Heart left ventricle (tissue), 16 donors: ENCODE data around the gene KCND3. TPM values are rescaled to one million over a fixed set of nuclear protein-coding genes. Genes with fewer than 3 reads are reported as not detected.

Experiments
- ATAC-seq, 4 donors: fragments of 200-7000 bp; cut with Tn5 transposase; one replicate each; pipeline ENCODE4 v1.9.1; 2020 to 2022; ENCODE audit warnings: moderate library complexity in 4 of 4, mild to moderate bottlenecking in 3 of 4, moderate number of reproducible peaks in 1 of 4
- DNase-seq, 5 donors: peaks; one replicate each; pipeline ENCODE4 v3.0.0-alpha.2; 2020
- H3K27ac ChIP-seq, 12 donors: fragments of 200-600 bp; sonication (generic) in 4 of 12; one replicate each; pipeline versions ENCODE4 v1.5.0 to v1.8.0; 2016 to 2022; ENCODE audit warnings: mild to moderate bottlenecking in 2 of 12
- H3K27me3 ChIP-seq, 9 donors: fragments of 200-600 bp; sonication (generic) in 2 of 9; one replicate each; pipeline versions ENCODE4 v1.5.1 to v1.8.0; 2016 to 2022; ENCODE audit warnings: mild to moderate bottlenecking in 3 of 9
- H3K36me3 ChIP-seq, 9 donors: fragments of 200-600 bp; sonication (generic) in 2 of 9; one replicate each; pipeline versions ENCODE4 v1.5.0 to v1.8.0; 2018 to 2022; ENCODE audit warnings: mild to moderate bottlenecking in 2 of 9
- H3K4me1 ChIP-seq, 12 donors: fragments of 200-600 bp; sonication (generic) in 4 of 12; one replicate each; pipeline versions ENCODE4 v1.5.0 to v1.8.0; 2016 to 2022; ENCODE audit warnings: mild to moderate bottlenecking in 3 of 12
- H3K4me3 ChIP-seq, 12 donors: fragments of 200-600 bp; sonication (generic) in 4 of 12; one replicate each; pipeline versions ENCODE4 v1.5.0 to v1.8.0; 2017 to 2022; ENCODE audit warnings: mild to moderate bottlenecking in 9 of 12, moderate library complexity in 4 of 12
- H3K9me3 ChIP-seq, 12 donors: fragments of 200-600 bp; sonication (generic) in 4 of 12; one replicate each; pipeline versions ENCODE4 v1.5.0 to v1.8.0; 2016 to 2022; ENCODE audit warnings: mild to moderate bottlenecking in 1 of 12
- CTCF ChIP-seq, 12 donors: fragments of 200-600 bp; sonication (generic) in 4 of 12; IDR thresholded peaks; one replicate each; pipeline versions ENCODE4 v1.5.0 to v1.8.0; 2018 to 2022; ENCODE audit warnings: antibody characterized with exemption in 12 of 12, mild to moderate bottlenecking in 5 of 12
- POLR2A ChIP-seq, 2 donors: fragments of 450-650 bp; IDR thresholded peaks; one replicate each; pipeline ENCODE4 v1.6.1; 2017; ENCODE audit warnings: antibody characterized with exemption in 2 of 2, mild to moderate bottlenecking in 2 of 2, moderate library complexity in 2 of 2
- WGBS, 4 donors: extraction: QIAGEN DNeasy Blood & Tissue Kit in 2 of 4; methylation state at CpG; one replicate each; pipeline versions ENCODE4 v1.1.5 to v1.1.7; 2013 to 2018; 5-methylcytosine and 5-hydroxymethylcytosine counted together
- intact Hi-C, 10 donors: fragments of 100-400 bp; cut with DNase I; formaldehyde crosslinking; loops; one replicate each; pipeline versions ENCODE4 v1.11.1 to v1.14.2; 2022
- polyA plus RNA-seq, 2 donors: library from polyadenylated mRNA; stranded (reverse); fragments of 200-250 nt; gene quantifications; one replicate each; pipeline ENCODE4 v1.2.3, GENCODE V29; 2013
- total RNA-seq, 9 donors: library from RNA; depleted of rRNA in 2 of 9; stranded (reverse); fragments of >200 nt in 2 of 9; fragmentation: NEBNext Ultra II Directional in 3 of 9; extraction: Animal tissue kit (Norgen Biotek cat#: 25700) in 3 of 9; gene quantifications; one replicate each; pipeline versions ENCODE4 v1.1.0 to v1.2.4, GENCODE V29; 2016 to 2023
- donor health status: ischemic (EF 13 %, LVEDD 7.1; RV severe dilation, severe dysfunction).
- donor health status: healthy with polysubstance abuse.
- donor health status: DM: no; HTN: yes; CAD: no.
- donor health status: DM: no; HTN: no; CAD: no.
- donor health status: ischemic (EF 25% LVEDD 6.9; RV normal size, moderate dysfunction).
- donor health status: ischemic (EF 25% LVEDD 5.7; RV mildly dilated, moderate dysfunction).
- donor health status: healthy.
- donor health status: DM: yes; HTN: yes; CAD: no.
- donor health status: ischemic (EF 35%, LVEDD 5.7; RV mildly dilated, moderate dysfunction).
- donor health status: nonischemic (EF 11% LVEDD 7.7; RV severe dilation, severe dysfunction).
- donor health status: DM: yes; HTN: yes; CAD: no.
- donor health status: PGD.
- donor health status: ischemic (EF 29% LVEDD 5.4; RV normal size, mild dysfunction).
- donor health status: nonischemic (EF 23%, LVEDD 6.1; RV moderate dilation, normal function).

KCND3 gene
- total and polyA plus RNA-seq, 11 donors, result 7.2 to 23.0 (median 15.3) TPM

GRCh38 chr1:111909030-111909429 lies 80.4 kb downstream of the KCND3 start:
- intact Hi-C loops, result no loop called here
- TF ChIP-seq CTCF (IDR thresholded peaks at IDR 0.05), result no peak
- no peak for TF ChIP-seq POLR2A (IDR thresholded peaks at IDR 0.05)
- no peak overlapping the region for H3K27ac ChIP-seq
- H3K4me3 ChIP-seq, result no peak overlapping the region
- DNase-seq (no peak), ATAC-seq (peak in 2 of 4 donors; percentile 15 to 27)
- no peaks in the 10 kb centered on the region for H3K9me3 ChIP-seq
- peaks cover 0 to 51% (median 11%) of the 10 kb centered on the region in 12 donors for H3K4me1 ChIP-seq
- H3K27me3 ChIP-seq, result no peaks in the 10 kb centered on the region
- H3K36me3 ChIP-seq, result no peaks in the 10 kb centered on the region
- WGBS, 4 donors, result 33 to 45% (median 40%) methylated on average over 4 of the region's 4 CpGs

- ATAC-seq, result no peak
- no peak for DNase-seq
- Histone ChIP-seq H3K4me3 (no peak overlapping the region), H3K9me3 (no peaks in the 10 kb centered on the region), H3K4me1 (peaks cover 0 to 60% (median 17%) of the 10 kb centered on the region in 12 donors), H3K27ac (no peak overlapping the region), H3K36me3 (no peaks in the 10 kb centered on the region), H3K27me3 (no peaks in the 10 kb centered on the region)
- intact Hi-C loops, result no loop called here
- 85 to 92% (median 87%) methylated on average over 3 of the region's 3 CpGs for WGBS, 4 donors
- TF ChIP-seq POLR2A (IDR thresholded peaks at IDR 0.05), result no peak
- TF ChIP-seq CTCF (IDR thresholded peaks at IDR 0.05), result no peak
Observed at GRCh38 chr1:111908011-111908621, 81.4 kb downstream of the KCND3 start.

GRCh38 chr1:111907321-111907720 lies 82.1 kb downstream of the KCND3 start:
- DNase-seq (no peak), ATAC-seq (no peak)
- no peaks in the 10 kb centered on the region for H3K36me3 ChIP-seq
- TF ChIP-seq POLR2A (IDR thresholded peaks at IDR 0.05), result no peak
- TF ChIP-seq CTCF (IDR thresholded peaks at IDR 0.05), result no peak
- H3K9me3 ChIP-seq, result no peaks in the 10 kb centered on the region
- H3K4me1 ChIP-seq, result peaks cover 0 to 66% (median 17%) of the 10 kb centered on the region in 12 donors
- H3K27me3 ChIP-seq, result no peaks in the 10 kb centered on the region
- H3K27ac ChIP-seq, result no peak overlapping the region
- no peak overlapping the region for H3K4me3 ChIP-seq
- intact Hi-C loops, result no loop called here
- WGBS, 4 donors, result 52 to 60% (median 53%) methylated on average over 2 to 3 of the region's 3 CpGs

- Histone ChIP-seq H3K27me3 (no peaks in the 10 kb centered on the region), H3K36me3 (no peaks in the 10 kb centered on the region), H3K4me1 (peaks cover 0 to 63% (median 17%) of the 10 kb centered on the region in 12 donors), H3K4me3 (no peak overlapping the region), H3K27ac (no peak overlapping the region), H3K9me3 (no peaks in the 10 kb centered on the region)
- TF ChIP-seq CTCF (IDR thresholded peaks at IDR 0.05), result no peak
- no peak for TF ChIP-seq POLR2A (IDR thresholded peaks at IDR 0.05)
- 35 to 55% (median 38%) methylated on average over 1 of the region's 1 CpG for WGBS, 4 donors
- ATAC-seq, result no peak
- intact Hi-C loops, result no loop called here
- DNase-seq, result no peak
Observed at GRCh38 chr1:111906816-111907215, 82.7 kb downstream of the KCND3 start.
